ENCODE results near the gene AXDND1.
"Not testable (repeated sequence)": the region's sequence is repeated elsewhere in the genome, so short reads cannot be mapped to it uniquely, and the experiment has no call there.

Gene AXDND1

DNA sequence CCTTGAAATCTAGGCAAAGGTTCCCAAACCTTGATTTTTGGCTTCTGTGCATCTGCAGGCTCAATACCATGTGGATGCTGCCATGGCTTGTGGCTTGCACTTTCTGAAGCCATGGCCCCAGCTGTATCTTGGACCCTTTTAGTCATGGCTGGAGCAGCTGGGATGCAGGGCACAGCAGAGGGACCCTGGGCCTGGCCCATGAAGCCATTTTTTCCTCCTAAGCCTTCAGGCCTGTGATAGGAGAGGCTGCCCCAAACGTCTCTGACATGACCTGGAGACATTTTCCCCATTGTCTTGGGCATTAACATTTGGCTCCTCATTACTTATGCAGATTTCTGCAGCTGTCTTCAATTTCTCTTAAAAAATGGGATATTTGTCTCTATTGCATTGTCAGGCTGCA, 112.6 kb downstream of the AXDND1 start:
- TF ChIP-seq, protein P1, sequence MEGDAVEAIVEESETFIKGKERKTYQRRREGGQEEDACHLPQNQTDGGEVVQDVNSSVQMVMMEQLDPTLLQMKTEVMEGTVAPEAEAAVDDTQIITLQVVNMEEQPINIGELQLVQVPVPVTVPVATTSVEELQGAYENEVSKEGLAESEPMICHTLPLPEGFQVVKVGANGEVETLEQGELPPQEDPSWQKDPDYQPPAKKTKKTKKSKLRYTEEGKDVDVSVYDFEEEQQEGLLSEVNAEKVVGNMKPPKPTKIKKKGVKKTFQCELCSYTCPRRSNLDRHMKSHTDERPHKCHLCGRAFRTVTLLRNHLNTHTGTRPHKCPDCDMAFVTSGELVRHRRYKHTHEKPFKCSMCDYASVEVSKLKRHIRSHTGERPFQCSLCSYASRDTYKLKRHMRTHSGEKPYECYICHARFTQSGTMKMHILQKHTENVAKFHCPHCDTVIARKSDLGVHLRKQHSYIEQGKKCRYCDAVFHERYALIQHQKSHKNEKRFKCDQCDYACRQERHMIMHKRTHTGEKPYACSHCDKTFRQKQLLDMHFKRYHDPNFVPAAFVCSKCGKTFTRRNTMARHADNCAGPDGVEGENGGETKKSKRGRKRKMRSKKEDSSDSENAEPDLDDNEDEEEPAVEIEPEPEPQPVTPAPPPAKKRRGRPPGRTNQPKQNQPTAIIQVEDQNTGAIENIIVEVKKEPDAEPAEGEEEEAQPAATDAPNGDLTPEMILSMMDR (conservative IDR thresholded peaks at IDR 0.05): no peak
- TF ChIP-seq ZFX (IDR thresholded peaks at IDR 0.05): no peak
- no peak overlapping the region for H3K27ac ChIP-seq

DNA sequence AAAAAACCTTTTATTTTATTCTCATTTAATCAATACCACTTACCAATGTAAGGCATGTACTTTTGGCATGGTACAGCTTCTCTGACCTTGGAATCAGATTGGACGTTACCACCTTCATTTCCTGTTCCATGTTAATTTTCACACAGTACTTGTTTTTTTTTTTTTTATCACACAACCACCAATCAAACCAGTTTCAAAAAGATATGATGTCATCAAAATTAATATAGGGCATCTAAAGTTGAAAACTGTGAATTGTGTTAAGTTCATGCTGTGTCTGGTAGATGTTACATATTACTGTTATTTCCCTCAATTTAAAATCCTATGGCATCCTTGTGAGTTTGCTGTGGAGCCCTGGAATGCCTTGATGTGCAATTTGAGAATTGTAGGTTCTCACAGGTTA, 124.8 kb downstream of the AXDND1 start:
- TF ChIP-seq ZFX (IDR thresholded peaks at IDR 0.05): no peak
- TF ChIP-seq, protein P1 (conservative IDR thresholded peaks at IDR 0.05): no peak
- no peak overlapping the region for H3K27ac ChIP-seq

DNA sequence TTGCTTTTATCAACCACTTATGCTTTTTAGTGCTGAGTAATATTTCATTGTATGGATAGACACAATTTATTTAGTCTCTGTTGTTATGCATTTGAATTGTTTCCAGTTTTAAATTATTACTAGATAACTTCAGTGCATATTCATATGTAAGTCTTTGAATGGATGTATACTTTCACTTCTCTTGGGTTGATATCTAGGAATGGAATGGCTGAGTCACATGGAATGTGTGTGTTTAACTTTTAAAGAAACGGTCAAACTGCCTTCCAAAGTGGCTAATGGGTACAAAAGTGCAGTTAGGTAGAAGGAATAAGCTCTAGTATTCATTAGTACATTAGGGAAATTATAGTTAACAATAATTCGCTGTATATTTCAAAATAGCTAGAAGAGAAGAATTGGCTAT, 127.6 kb downstream of the AXDND1 start:
- H3K27ac ChIP-seq: no peak overlapping the region
- no peak for TF ChIP-seq ZFX (IDR thresholded peaks at IDR 0.05)
- TF ChIP-seq, protein P1 (conservative IDR thresholded peaks at IDR 0.05): no peak

DNA sequence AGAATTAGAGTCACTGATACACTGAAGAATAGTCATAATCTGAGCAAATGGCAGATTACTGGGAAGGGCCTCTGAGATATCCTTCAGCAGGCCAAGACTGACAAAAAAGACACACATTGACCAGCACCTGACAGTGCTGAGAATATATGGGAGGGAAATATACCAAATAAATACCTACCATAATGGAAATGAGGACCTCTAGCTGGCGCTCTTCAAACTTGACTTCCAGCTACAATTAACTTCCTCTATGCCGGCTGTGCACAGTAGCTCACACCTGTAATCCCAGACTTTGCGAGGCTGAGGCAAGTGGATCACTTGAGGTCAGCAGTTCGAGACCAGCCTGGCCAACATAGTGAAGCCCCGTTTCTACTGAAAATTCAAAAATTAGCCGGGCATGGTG, 140.4 kb downstream of the AXDND1 start:
- TF ChIP-seq, protein P1 (conservative IDR thresholded peaks at IDR 0.05): no peak
- TF ChIP-seq ZFX (IDR thresholded peaks at IDR 0.05): no peak
- H3K27ac ChIP-seq: no peak overlapping the region

DNA sequence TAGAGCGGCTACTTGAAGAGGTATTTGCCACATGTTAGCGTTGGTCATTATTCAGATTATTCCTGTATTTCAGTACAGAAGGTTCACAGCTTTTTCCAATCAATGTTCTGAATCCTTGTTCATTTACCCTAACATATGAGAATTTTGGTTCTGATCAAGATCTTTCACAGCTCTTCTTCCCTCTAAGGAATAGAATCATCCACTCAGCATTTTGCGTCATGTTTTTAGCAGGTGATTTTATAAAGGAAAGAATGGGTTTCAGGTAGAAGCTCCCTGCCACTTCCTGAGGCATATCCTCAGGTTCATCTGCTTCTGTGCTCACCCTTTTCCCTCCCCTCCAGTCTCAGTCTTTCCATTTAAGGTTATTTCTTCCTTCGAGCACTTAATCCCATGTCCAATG, 143.6 kb downstream of the AXDND1 start:
- no peak overlapping the region for H3K27ac ChIP-seq
- TF ChIP-seq, protein P1 (conservative IDR thresholded peaks at IDR 0.05): no peak
- TF ChIP-seq ZFX (IDR thresholded peaks at IDR 0.05): no peak

DNA sequence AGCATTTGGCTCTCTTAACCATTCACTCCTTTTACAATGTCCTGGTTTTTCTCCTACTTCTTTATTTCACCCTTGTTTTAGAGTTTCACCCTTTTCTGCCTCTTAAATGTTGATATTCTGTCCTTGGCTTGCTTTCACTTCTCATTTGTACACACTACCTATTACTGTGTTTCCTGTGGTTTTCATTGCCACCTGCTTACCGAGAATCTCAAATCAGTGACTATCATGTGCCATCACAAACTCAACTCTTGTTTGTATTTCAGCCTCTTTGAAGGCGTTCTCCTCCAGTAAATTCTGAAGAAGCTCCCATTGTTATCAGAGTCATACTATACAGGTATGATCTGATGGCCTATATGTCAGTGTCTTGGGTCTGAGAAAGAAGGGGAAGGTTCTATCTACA, 144.3 kb downstream of the AXDND1 start:
- no peak for TF ChIP-seq ZFX (IDR thresholded peaks at IDR 0.05)
- TF ChIP-seq, protein P1 (conservative IDR thresholded peaks at IDR 0.05): no peak
- no peak overlapping the region for H3K27ac ChIP-seq

DNA sequence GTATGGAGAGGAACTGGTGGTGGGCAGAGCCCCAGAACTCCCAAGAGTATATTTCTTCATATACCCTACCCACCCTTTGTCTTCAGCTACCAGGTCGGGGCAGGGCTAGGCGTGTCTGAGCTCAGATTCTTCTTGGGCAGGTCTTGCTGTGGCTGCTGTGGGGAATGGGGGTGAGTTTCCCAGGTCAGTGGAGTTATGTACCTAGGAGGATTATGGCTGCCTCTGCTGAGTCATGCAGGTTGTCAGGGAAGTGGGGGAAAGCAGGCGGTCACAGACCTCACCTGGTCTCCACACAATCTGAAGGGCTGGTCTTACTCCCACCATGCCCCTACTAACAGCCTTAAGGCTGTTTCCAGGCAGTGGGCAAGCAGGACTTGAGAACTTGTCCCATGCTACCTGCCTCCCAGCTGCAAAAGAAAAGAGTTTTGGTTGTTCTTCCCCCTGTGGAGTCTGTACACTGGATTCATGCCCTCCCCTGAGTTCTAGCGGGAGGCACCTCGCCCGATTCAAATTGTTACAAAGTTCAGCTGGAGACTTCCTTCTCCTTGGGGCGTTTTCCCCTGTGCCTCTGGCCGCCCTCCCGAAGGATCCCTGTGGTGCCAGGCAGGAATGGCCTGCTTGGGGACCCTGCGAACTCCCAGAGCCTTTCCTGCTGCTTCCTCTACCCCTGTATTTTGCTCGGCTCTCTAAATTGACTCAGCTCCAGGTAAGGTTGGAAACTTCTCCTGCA, 151.4 kb downstream of the AXDND1 start:
- TF ChIP-seq, protein P1 (conservative IDR thresholded peaks at IDR 0.05): no peak
- TF ChIP-seq ZFX (IDR thresholded peaks at IDR 0.05): no peak
- no peak overlapping the region for H3K27ac ChIP-seq

DNA sequence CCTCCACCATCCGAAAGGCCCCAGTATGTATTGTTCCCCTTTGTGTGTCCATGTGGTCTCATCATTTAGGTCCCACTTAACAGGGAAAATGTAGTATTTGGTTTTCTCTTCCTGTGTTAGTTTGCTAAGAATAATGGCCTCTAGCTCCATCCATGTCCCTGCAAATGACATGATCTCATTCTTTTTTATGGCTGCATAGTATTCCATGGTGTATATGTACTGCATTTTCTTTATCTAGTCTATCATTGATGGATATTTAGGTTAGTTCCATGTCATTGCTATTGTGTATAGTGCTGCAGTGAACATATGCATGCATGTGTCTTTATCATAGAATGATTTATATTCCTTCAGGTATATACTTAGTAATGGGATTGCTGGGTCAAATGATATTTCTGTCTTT, 152.8 kb downstream of the AXDND1 start:
- not testable (repeated sequence) for H3K27ac ChIP-seq
